GM18502 (cell line): ENCODE data around the gene ARL4C.

Experiments used
- ATAC-seq: cut with Tn5 transposase; IDR thresholded peaks from one replicate; pipeline ENCODE4 v1.9.1; 2021; ENCODE audit warnings: mild to moderate bottlenecking; ENCODE audit not compliant: unreplicated experiment, poor library complexity

The ARL4C gene

DNA sequence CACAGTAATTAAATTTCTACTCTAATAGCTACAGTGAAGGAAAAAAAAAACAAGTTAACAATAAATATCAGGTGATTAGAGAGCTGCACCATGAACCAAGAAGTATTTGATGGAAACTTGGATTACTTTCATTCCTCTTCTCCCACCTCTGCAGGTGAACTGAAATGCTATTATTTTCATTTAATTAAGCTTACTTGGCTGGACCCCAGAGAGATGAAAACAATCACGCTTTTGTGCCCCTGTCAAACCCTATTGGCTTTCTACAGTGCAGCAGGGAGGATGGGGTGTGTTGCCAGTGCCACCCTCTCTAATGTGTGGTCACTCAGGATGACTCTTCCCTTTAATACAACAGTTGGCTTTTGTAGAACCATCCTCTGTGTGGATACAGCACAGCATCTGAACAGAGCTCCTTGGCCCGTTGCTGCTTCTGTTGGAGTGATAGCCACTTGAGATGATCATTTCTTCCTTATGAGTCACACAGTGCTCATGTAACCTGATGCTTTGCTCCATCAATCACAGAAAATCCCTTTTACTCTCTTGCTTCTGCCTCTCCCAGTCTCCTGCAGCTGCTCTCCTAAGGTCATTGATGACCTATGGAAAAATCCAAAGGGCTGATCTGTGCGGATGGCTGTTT, 5.5 kb upstream of the ARL4C start:
- ATAC-seq = no peak

- peak; percentile 45 for ATAC-seq
Measured at GRCh38 chr2:234500394-234501006, 3.6 kb upstream of the ARL4C start.

GRCh38 chr2:234497594-234498235, 834 bp upstream of the ARL4C start:
- ATAC-seq = no peak

DNA sequence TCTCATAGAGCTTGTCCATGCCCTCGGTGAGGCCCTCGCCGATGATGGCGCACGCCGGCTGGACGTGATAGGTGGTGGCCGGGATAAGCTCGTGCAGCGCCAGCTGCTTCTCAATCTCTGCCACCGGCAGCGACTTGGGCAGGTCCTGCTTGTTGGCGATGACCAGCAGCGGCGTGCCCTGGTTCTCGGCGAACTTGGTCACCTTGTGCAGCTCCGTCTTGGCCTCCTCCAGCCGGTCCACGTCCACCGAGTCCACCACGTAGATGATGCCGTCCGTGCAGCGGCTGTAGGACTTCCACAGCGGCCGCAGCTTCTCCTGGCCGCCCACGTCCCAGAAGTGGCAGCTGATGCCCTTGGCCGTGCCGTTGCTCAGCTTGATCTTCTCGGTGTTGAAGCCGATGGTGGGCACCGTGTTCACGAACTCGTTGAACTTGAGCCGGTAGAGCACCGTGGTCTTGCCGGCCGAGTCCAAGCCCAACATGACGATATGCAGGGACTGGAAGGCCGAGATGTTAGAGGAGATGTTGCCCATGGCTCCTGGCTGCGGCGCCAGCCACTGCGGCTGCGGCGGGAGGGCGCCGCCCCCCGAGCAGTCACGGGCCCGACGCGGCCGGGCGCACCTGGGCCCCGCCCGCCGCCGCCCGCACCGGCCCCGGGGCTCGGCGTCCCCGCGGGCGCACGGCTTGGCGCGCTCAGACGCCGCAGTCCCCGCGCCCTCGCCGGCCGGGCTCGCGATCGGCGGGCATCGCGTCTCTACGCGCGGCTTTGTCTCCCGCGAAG, 636 bp downstream of the ARL4C start:
- ATAC-seq = peak; percentile 61

DNA sequence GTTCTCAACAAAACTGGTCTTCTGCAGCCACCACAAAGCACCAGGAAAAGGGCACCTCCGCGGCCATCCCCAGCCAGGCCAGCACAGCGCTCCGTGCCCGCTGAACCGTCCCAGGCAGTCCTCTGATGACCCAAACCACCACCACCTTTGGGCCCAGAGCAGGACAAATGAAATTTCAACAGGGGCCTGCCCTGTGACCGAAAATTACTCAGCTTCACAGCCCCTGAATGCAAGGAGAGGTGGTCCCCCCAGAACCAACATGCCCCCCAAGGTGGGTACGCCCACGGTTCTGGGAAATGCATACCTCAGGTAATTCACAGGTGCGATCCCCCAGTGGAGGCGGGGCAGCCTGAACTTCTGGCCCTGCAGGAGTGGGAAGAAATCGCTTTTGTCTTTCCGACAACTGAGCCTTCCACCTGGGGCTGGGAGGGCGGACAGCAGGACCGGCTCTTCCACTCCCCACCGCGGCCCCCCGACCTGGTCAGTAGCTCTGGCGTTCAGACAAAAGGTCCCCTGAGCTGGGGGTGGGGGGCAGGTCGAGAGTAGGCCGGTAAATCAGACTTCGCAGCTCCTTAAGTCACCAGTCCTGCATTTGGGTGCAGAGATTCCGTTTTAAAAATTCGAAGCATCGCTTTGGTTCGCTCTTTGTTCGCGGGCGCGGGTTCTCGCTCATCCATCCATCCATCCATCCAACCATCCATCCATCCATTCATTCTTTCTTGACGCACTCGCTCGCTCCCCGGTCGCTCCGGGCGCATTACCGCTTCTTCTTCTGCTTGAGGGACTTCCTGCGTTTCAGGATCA, 1.4 kb downstream of the ARL4C start:
- no peak for ATAC-seq

GRCh38 chr2:234494361-234495250, 2.3 kb downstream of the ARL4C start:
- ATAC-seq = no peak

DNA sequence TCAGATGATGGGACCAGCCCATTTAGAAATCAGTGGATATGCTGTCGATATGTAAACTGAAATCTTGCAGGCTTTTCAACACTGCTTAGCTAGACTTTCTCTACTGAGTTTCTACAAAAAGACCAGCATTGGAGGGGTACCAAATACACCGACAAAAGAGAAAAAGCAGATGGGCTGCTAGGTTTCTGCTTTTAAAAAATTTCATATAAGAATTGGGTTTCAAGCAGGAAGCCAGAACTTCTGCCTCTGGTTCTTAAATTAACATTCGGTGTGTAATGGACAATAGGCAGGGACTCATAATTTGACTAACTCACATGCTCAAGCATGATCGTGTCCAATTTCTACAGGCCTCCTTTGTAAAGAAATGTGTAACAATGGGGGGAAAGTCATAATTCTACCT, 3.1 kb downstream of the ARL4C start:
- ATAC-seq = no peak

GRCh38 chr2:234492717-234493485, 4.0 kb downstream of the ARL4C start:
- ATAC-seq = no peak

GRCh38 chr2:234491897-234492296, 5.0 kb downstream of the ARL4C start:
- ATAC-seq = no peak

GRCh38 chr2:234491281-234491680, 5.6 kb downstream of the ARL4C start:
- no peak for ATAC-seq

- ATAC-seq = no peak
Measured at GRCh38 chr2:234490271-234491091, 6.4 kb downstream of the ARL4C start.

- peak; percentile 73 for ATAC-seq
Measured at GRCh38 chr2:234488913-234489451, 7.9 kb downstream of the ARL4C start.

DNA sequence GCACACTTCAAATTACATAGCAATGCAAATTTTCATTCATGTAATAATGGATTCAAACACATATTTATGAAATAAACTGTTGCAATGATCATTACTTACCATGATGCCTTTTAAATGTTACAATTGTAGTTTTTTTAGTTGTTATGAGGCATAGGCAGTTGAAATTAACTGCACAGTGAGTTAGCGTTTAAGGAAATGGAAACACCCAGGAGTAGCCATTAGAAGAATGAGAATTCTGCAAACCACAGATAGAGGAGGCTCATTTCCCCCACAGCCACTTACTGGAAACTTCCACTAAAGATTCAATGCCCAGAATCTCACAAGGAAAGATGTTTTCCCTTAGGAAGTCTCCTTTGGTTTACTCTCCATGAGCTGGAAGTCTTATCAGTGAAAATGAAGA, 8.4 kb downstream of the ARL4C start:
- no peak for ATAC-seq

GRCh38 chr2:234487356-234487755, 9.5 kb downstream of the ARL4C start:
- no peak for ATAC-seq

- ATAC-seq = peak; percentile 74
Measured at GRCh38 chr2:234483568-234484251, 13.2 kb downstream of the ARL4C start.

GRCh38 chr2:234481301-234481700, 15.6 kb downstream of the ARL4C start:
- ATAC-seq = no peak

DNA sequence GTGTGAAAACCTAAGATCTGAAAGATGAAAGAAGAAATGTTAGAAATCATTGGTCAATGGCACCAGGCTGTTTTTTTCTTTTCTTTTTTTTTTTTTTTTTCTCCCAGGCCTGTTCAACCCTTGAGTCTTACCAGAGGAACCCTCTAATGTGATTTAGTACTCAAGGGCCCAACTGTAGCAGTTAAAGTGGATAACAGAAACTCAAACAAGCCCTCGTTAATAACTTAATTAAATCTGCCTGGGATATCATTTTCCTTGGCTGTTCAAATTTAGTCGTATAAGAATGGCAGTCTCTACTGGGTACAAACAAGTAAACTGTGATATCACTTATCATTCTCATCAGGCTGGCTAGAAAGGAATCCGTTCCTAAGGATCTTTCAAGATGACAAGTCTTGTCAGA, 16.5 kb downstream of the ARL4C start:
- no peak for ATAC-seq
